Heart left ventricle (tissue), 13 donors: ENCODE data around the gene CEP63.

Experiments used
- CTCF ChIP-seq, 12 donors: fragments of 200-600 bp; sonication (generic) in 4 of 12; IDR thresholded peaks; one replicate each; pipeline versions ENCODE4 v1.5.0 to v1.8.0; 2018 to 2022; ENCODE audit warnings: antibody characterized with exemption in 12 of 12, mild to moderate bottlenecking in 5 of 12
- POLR2A ChIP-seq, 2 donors: fragments of 450-650 bp; IDR thresholded peaks; one replicate each; pipeline ENCODE4 v1.6.1; 2017; ENCODE audit warnings: antibody characterized with exemption in 2 of 2, mild to moderate bottlenecking in 2 of 2, moderate library complexity in 2 of 2
- donor health status: ischemic (EF 13 %, LVEDD 7.1; RV severe dilation, severe dysfunction).
- donor health status: DM: no; HTN: yes; CAD: no.
- donor health status: DM: no; HTN: no; CAD: no.
- donor health status: ischemic (EF 25% LVEDD 6.9; RV normal size, moderate dysfunction).
- donor health status: ischemic (EF 25% LVEDD 5.7; RV mildly dilated, moderate dysfunction).
- donor health status: ischemic (EF 35%, LVEDD 5.7; RV mildly dilated, moderate dysfunction).
- donor health status: nonischemic (EF 11% LVEDD 7.7; RV severe dilation, severe dysfunction).
- donor health status: DM: yes; HTN: yes; CAD: no.
- donor health status: PGD.
- donor health status: ischemic (EF 29% LVEDD 5.4; RV normal size, mild dysfunction).
- donor health status: nonischemic (EF 23%, LVEDD 6.1; RV moderate dilation, normal function).

- TF ChIP-seq CTCF (IDR thresholded peaks at IDR 0.05) (no peak), POLR2A (IDR thresholded peaks at IDR 0.05) (no peak)
Measured at GRCh38 chr3:134462331-134462941, 23.4 kb upstream of the CEP63 start.
